Tibial nerve (tissue), 4 donors: ENCODE data around the gene VPS13D.

Experiments
- CTCF ChIP-seq, 5 experiments: fragments of 200-600 bp in 3 of 5; fragments of 450-650 bp in 2 of 5; sonication (generic) in 3 of 5; IDR thresholded peaks; one replicate each; pipeline ENCODE4 v1.5.1; 2016 to 2019; ENCODE audit warnings: antibody characterized with exemption in 5 of 5, mild to moderate bottlenecking in 3 of 5, moderate library complexity in 2 of 5
- EP300 ChIP-seq, 2 donors: sonication (generic); formaldehyde crosslinking; IDR thresholded peaks; one replicate each; pipeline ENCODE4 v1.6.1; 2017; ENCODE audit warnings: antibody characterized with exemption in 2 of 2, mild to moderate bottlenecking in 1 of 2
- POLR2A ChIP-seq, 2 donors: fragments of 450-650 bp; IDR thresholded peaks; one replicate each; pipeline ENCODE4 v1.6.1; 2017; ENCODE audit warnings: antibody characterized with exemption in 2 of 2, mild to moderate bottlenecking in 2 of 2, moderate library complexity in 2 of 2

GRCh38 chr1:12531179-12531499 lies 301.3 kb downstream of the VPS13D start:
- TF ChIP-seq CTCF (IDR thresholded peaks at IDR 0.05), result no peak
- TF ChIP-seq POLR2A (IDR thresholded peaks at IDR 0.05), result no peak
- no peak for TF ChIP-seq EP300 (IDR thresholded peaks at IDR 0.05)
